Astrocyte (in vitro differentiated cells and primary cell): Measurements from ENCODE around the gene POGZ.

Source experiments
- CTCF ChIP-seq: IDR thresholded peaks from 2 replicates; pipeline ENCODE4 v1.5.1; 2011; ENCODE audit warnings: low read depth, mild to moderate bottlenecking, inconsistent platforms, low read length, moderate library complexity; ENCODE audit not compliant: insufficient read depth
- EZH2 ChIP-seq: IDR thresholded peaks from 2 replicates; pipeline ENCODE4 v1.6.1; 2012; ENCODE audit warnings: mild to moderate bottlenecking, low read length, inconsistent platforms; ENCODE audit not compliant: insufficient read depth

DNA sequence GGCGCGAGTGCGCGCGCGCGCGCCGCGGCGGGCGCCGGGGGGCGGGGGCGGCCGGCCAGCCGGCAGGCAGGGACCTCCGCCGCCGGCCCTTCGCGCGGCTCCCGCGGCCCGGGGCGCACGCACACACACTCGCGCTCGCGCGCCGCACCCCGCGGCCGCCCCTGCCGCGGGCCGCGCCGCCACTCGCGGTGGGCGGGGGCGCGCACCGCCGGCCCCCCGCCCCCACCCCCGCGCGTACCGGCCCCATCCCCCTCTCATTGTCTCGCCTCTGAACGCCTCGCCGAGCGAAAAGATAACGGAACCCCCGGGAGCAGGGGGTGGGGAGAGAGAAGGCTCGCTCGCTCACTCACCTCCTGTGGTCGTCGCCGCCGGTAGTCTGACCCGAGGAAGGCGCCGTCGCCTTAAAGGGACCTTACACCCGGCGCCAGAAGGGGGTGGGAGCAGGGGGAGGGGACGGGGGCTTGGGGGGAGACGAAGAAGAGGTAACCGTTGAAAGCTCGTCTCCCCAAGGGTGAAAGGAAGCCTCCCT, 428 bp downstream of the POGZ start:
- TF ChIP-seq CTCF: no peak
- no peak for TF ChIP-seq EZH2
